T-helper 17 cell (primary cell): ENCODE results near the gene HOXC12. TPM values are rescaled to one million over a fixed set of nuclear protein-coding genes. Genes with fewer than 3 reads are reported as not detected.
A peak's percentile ranks its signal among the peaks of the same experiment; 100 is the strongest.

Source experiments
- ATAC-seq: fragments of 150-1000 bp; cut with Tn5 transposase; 2 replicates; pipeline ENCODE4 v1.10.0; 2021; ENCODE audit warnings: mild to moderate bottlenecking, moderate library complexity
- DNase-seq, 3 donors: peaks; one replicate each; pipeline versions ENCODE4 v3.0.0 to v3.0.0-alpha.2; 2020 to 2021
- H3K9me3 ChIP-seq: one replicate; pipeline ENCODE4 v1.7.0; 2013; ENCODE audit warnings: low read length, mild to moderate bottlenecking; ENCODE audit not compliant: control insufficient read depth, poor library complexity, severe bottlenecking
- H3K27ac Mint-ChIP-seq: one replicate; pipeline ENCODE4 v1.8.0; 2022; ENCODE audit warnings: mild to moderate bottlenecking, moderate library complexity, mixed read lengths
- H3K27me3 Mint-ChIP-seq: one replicate; pipeline ENCODE4 v1.8.0; 2022; ENCODE audit warnings: mixed read lengths
- H3K36me3 Mint-ChIP-seq: one replicate; pipeline ENCODE4 v1.8.0; 2022; ENCODE audit warnings: low read depth, mixed read lengths
- H3K4me1 Mint-ChIP-seq: one replicate; pipeline ENCODE4 v1.8.0; 2022; ENCODE audit warnings: mild to moderate bottlenecking, mixed read lengths
- H3K4me3 Mint-ChIP-seq: one replicate; pipeline ENCODE4 v1.8.0; 2022; ENCODE audit warnings: mild to moderate bottlenecking, moderate library complexity, mixed read lengths
- total RNA-seq, 4 donors: library from RNA in 2 of 4; stranded (reverse) in 2 of 4; gene quantifications; one replicate each; pipeline ENCODE4 v1.2.3 and lab custom pipeline; 2022 to 2026

The HOXC12 gene
- total RNA-seq, 2 donors from 2014 or later: not detected

- Mint-ChIP-seq H3K4me1 (peaks cover 9% of the 10 kb centered on the region), H3K27ac (peak overlapping the region; percentile 37), H3K36me3 (peaks cover 5% of the 10 kb centered on the region), H3K27me3 (peaks cover 77% of the 10 kb centered on the region), H3K4me3 (peak overlapping the region; percentile 15)
- ATAC-seq (no peak), DNase-seq (no peak)
- peaks cover 4% of the 10 kb centered on the region for H3K9me3 ChIP-seq
Observed at GRCh38 chr12:53935383-53936341, 19.0 kb upstream of the HOXC12 start.

DNA sequence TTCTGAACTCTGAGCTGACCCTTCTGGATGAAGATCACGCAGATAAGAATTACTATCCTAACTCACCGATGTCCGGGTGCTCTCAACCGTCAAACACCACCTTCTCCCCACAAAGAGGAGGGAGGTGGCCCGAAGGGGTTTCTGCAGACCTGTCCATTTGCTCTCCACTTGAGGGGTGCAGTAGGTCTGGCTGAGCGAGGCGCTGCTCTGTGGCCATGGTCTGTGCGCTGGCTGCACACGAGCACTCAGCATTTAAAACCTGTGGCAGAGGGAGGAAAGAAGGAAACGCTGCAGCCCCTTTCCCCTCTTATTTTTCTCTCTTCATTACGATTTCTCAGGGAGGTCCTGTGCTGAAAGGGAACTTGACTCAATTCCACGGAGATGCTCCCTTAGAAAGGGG is 17.6 kb upstream of the HOXC12 start:
- ATAC-seq (no peak), DNase-seq (no peak)
- peak overlapping the region; percentile 4 for H3K4me3 Mint-ChIP-seq

GRCh38 chr12:53937596-53938325 is 16.9 kb upstream of the HOXC12 start:
- DNase-seq (no peak), ATAC-seq (no peak)
- Mint-ChIP-seq H3K27me3 (peaks cover 85% of the 10 kb centered on the region), H3K4me1 (peaks cover 9% of the 10 kb centered on the region), H3K36me3 (peaks cover 5% of the 10 kb centered on the region), H3K4me3 (peak overlapping the region; percentile 4), H3K27ac (peak overlapping the region; percentile 65)
- H3K9me3 ChIP-seq: no peaks in the 10 kb centered on the region

More for the DNA sequence above, 17.6 kb upstream of the HOXC12 start:
- Mint-ChIP-seq H3K27me3 (peaks cover 87% of the 10 kb centered on the region), H3K36me3 (peaks cover 5% of the 10 kb centered on the region), H3K4me1 (peaks cover 9% of the 10 kb centered on the region), H3K27ac (no peak overlapping the region)
- no peaks in the 10 kb centered on the region for H3K9me3 ChIP-seq

GRCh38 chr12:53938326-53939140 is 16.2 kb upstream of the HOXC12 start, which contains the start of gene HOXC13:
Gene HOXC13 (plus strand): TSS chr12:53938831. CDS start chr12:53938907, 76 bp downstream.
- H3K36me3 Mint-ChIP-seq: peaks cover 5% of the 10 kb centered on the region
- H3K27me3 Mint-ChIP-seq: peaks cover 85% of the 10 kb centered on the region
- peak within 1 kb of the TSS; percentile 65 for H3K27ac Mint-ChIP-seq
- DNase-seq: no peak
- no peaks in the 10 kb centered on the region for H3K9me3 ChIP-seq
- H3K4me3 Mint-ChIP-seq: peak within 1 kb of the TSS; percentile 33
- H3K4me1 Mint-ChIP-seq: peaks cover 9% of the 10 kb centered on the region
- no peak for ATAC-seq

GRCh38 chr12:53939141-53940108 is 15.3 kb upstream of the HOXC12 start:
- Mint-ChIP-seq H3K27me3 (peaks cover 85% of the 10 kb centered on the region), H3K4me3 (peak overlapping the region; percentile 33), H3K36me3 (peaks cover 5% of the 10 kb centered on the region), H3K27ac (no peak overlapping the region), H3K4me1 (peaks cover 9% of the 10 kb centered on the region)
- DNase-seq: no peak
- no peaks in the 10 kb centered on the region for H3K9me3 ChIP-seq
- no peak for ATAC-seq

- peaks cover 85% of the 10 kb centered on the region for H3K27me3 Mint-ChIP-seq
- no peak overlapping the region for H3K4me3 Mint-ChIP-seq
- no peaks in the 10 kb centered on the region for H3K9me3 ChIP-seq
- ATAC-seq (no peak), DNase-seq (no peak)
- H3K27ac Mint-ChIP-seq: no peak overlapping the region
- H3K36me3 Mint-ChIP-seq: peaks cover 3% of the 10 kb centered on the region
- H3K4me1 Mint-ChIP-seq: peaks cover 11% of the 10 kb centered on the region
Observed at GRCh38 chr12:53940443-53941014, 14.2 kb upstream of the HOXC12 start.

DNA sequence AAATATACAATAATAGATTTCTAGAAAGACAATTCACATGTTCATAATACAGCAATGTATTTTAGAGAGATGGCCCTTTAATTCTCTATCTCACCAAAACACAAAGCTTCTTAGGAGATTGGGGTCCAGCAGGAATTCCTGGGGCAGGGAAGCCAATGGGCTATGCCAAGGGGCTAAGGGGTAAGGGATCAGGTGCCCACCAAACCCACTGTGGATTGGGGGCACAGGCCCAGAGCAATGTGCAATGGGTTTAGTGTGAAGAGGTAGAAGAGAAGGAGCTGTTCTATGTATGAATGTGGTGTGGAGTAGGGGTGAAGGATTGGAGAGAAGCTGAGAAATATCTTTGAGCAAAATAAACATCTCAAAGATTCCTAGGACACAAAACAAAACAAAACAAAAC is 13.5 kb upstream of the HOXC12 start:
- DNase-seq: no peak
- Mint-ChIP-seq H3K27me3 (peaks cover 85% of the 10 kb centered on the region), H3K27ac (no peak overlapping the region), H3K36me3 (peaks cover 3% of the 10 kb centered on the region), H3K4me3 (no peak overlapping the region), H3K4me1 (peaks cover 9% of the 10 kb centered on the region)
- H3K9me3 ChIP-seq: no peaks in the 10 kb centered on the region
- ATAC-seq: no peak

DNA sequence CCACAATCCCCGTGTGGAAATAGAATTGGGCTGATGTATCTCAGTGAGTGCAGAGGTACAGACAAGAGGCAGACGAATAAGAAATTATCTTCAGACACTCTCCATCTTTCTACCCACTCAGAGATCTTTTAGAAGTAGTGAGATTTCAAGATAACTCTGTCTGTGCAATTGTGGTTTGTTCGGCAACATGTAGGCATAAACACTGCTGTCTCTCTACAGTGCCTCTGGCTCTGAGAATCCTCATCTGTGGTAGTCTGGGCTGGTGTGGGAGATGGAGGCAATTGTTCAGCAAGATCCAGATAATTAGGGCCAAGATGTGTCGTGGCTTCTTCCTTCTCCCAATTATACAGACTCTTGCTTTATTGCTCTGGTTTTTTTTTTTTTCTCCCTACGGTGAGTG is 13.0 kb upstream of the HOXC12 start:
- Mint-ChIP-seq H3K4me1 (peaks cover 9% of the 10 kb centered on the region), H3K27ac (no peak overlapping the region), H3K27me3 (peaks cover 85% of the 10 kb centered on the region), H3K4me3 (no peak overlapping the region), H3K36me3 (peaks cover 3% of the 10 kb centered on the region)
- ATAC-seq (peak; percentile 40), DNase-seq (no peak)
- no peaks in the 10 kb centered on the region for H3K9me3 ChIP-seq

DNA sequence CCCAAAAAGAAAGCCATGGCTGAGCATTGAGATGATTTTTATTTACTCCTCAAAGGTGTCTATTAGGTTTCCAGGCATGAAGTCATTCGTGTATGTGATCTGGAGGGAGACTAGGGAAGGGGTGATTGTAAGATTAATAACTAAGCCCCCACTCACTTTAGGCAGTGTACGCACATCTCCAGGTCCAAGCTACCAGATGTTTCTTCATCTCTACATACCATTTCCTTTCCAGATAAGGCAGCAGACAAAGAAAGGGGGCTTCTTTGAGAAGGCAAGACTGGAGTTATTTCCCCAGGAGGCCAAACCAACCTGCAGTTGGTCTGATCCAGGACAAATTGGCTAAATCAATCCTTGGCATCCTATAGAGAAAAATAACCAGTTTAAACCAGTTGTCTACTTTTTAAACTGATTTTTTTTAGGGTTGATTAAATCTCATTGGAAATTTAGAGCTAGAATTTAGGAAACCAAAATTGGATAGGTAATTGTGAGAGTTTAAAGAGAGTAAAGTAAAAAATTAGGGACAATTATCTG is 12.2 kb upstream of the HOXC12 start:
- Mint-ChIP-seq H3K27me3 (peaks cover 83% of the 10 kb centered on the region), H3K36me3 (no peaks in the 10 kb centered on the region), H3K4me3 (no peak overlapping the region), H3K4me1 (peaks cover 9% of the 10 kb centered on the region), H3K27ac (no peak overlapping the region)
- no peak for ATAC-seq
- no peak for DNase-seq
- no peaks in the 10 kb centered on the region for H3K9me3 ChIP-seq

GRCh38 chr12:53944209-53944608 is 10.5 kb upstream of the HOXC12 start:
- Mint-ChIP-seq H3K27me3 (peaks cover 93% of the 10 kb centered on the region), H3K4me1 (peaks cover 7% of the 10 kb centered on the region), H3K27ac (peak overlapping the region; percentile 71), H3K4me3 (no peak overlapping the region), H3K36me3 (no peaks in the 10 kb centered on the region)
- DNase-seq (no peak), ATAC-seq (no peak)
- H3K9me3 ChIP-seq: no peaks in the 10 kb centered on the region

- H3K9me3 ChIP-seq: no peaks in the 10 kb centered on the region
- Mint-ChIP-seq H3K27ac (peak overlapping the region; percentile 71), H3K4me1 (peaks cover 7% of the 10 kb centered on the region), H3K4me3 (peak overlapping the region; percentile 25), H3K27me3 (peaks cover 96% of the 10 kb centered on the region), H3K36me3 (no peaks in the 10 kb centered on the region)
- no peak for DNase-seq
- ATAC-seq: no peak
Observed at GRCh38 chr12:53944907-53945847, 9.5 kb upstream of the HOXC12 start.
